Measurements from ENCODE around the gene CAT.

Gene CAT

GRCh38 chr11:34495724-34496377 lies 57.1 kb downstream of the CAT start:
- DNase-seq (ENCODE audit: low spot score) = no peak

- no peak for DNase-seq (ENCODE audit: low spot score)
Measured at GRCh38 chr11:34499719-34500500, 61.2 kb downstream of the CAT start.

GRCh38 chr11:34501500-34501899 lies 62.8 kb downstream of the CAT start:
- peak; percentile 44 for DNase-seq (ENCODE audit: low spot score)

GRCh38 chr11:34501949-34502348 lies 63.2 kb downstream of the CAT start:
- no peak for DNase-seq (ENCODE audit: low spot score)

- DNase-seq (ENCODE audit: low spot score) = no peak
Measured at GRCh38 chr11:34502949-34503348, 64.2 kb downstream of the CAT start.

- no peak for DNase-seq (ENCODE audit: low spot score)
Measured at GRCh38 chr11:34505874-34506273, 67.1 kb downstream of the CAT start.

GRCh38 chr11:34507156-34507555 lies 68.4 kb downstream of the CAT start:
- no peak for DNase-seq (ENCODE audit: low spot score)

GRCh38 chr11:34507610-34508009 lies 68.9 kb downstream of the CAT start:
- no peak for DNase-seq (ENCODE audit: low spot score)

- no peak for DNase-seq (ENCODE audit: low spot score)
Measured at GRCh38 chr11:34508524-34508923, 69.8 kb downstream of the CAT start.

GRCh38 chr11:34509336-34509876 lies 70.7 kb downstream of the CAT start:
- DNase-seq (ENCODE audit: low spot score) = no peak

GRCh38 chr11:34510218-34510617 lies 71.5 kb downstream of the CAT start:
- DNase-seq (ENCODE audit: low spot score) = no peak

GRCh38 chr11:34510673-34511072 lies 71.9 kb downstream of the CAT start:
- no peak for DNase-seq (ENCODE audit: low spot score)

GRCh38 chr11:34512840-34513681 lies 74.3 kb downstream of the CAT start:
- DNase-seq (ENCODE audit: low spot score) = peak; percentile 48

- DNase-seq (ENCODE audit: low spot score) = no peak
Measured at GRCh38 chr11:34513682-34514449, 75.1 kb downstream of the CAT start, which contains the start of gene ELF5. Gene ELF5 (minus strand): TSS chr11:34513794. CDS start chr11:34505749, 8,045 bp downstream.

GRCh38 chr11:34514597-34514996 lies 75.9 kb downstream of the CAT start:
- DNase-seq (ENCODE audit: low spot score) = no peak

GRCh38 chr11:34516247-34517040 lies 77.7 kb downstream of the CAT start:
- DNase-seq (ENCODE audit: low spot score) = no peak

GRCh38 chr11:34519595-34520235 lies 81.0 kb downstream of the CAT start:
- DNase-seq (ENCODE audit: low spot score) = no peak

- no peak for DNase-seq (ENCODE audit: low spot score)
Measured at GRCh38 chr11:34521265-34521664, 82.5 kb downstream of the CAT start.

Data from HuH-7 (cell line).